Esophagus squamous epithelium (tissue), 5 donors: Measurements from ENCODE around the gene PRSS48. TPM values are rescaled to one million over a fixed set of nuclear protein-coding genes. Genes with fewer than 3 reads are reported as not detected.

Experiments
- DNase-seq: peaks from one replicate; lab custom pipeline; 2025; lab: John Stamatoyannopoulos, UW
- H3K27ac ChIP-seq, 4 donors: fragments of 200-600 bp; sonication (generic); one replicate each; pipeline ENCODE4 v1.5.1; 2016 to 2019; ENCODE audit warnings: mild to moderate bottlenecking in 1 of 4
- H3K27me3 ChIP-seq, 4 donors: fragments of 200-600 bp; sonication (generic); 1 replicate in 3 of 4; 2 replicates in 1 of 4; pipeline versions ENCODE4 v1.5.1 to v1.6.0; 2017 to 2021; ENCODE audit warnings: antibody characterized with exemption in 1 of 4
- H3K36me3 ChIP-seq, 3 donors: fragments of 200-600 bp; sonication (generic); one replicate each; pipeline ENCODE4 v1.5.1; 2016 to 2019
- H3K4me1 ChIP-seq, 3 donors: fragments of 200-600 bp; sonication (generic); one replicate each; pipeline ENCODE4 v1.5.1; 2017 to 2019
- H3K4me3 ChIP-seq, 4 donors: fragments of 200-600 bp; sonication (generic); 1 replicate in 3 of 4; 2 replicates in 1 of 4; pipeline ENCODE4 v1.5.1; 2016 to 2019; ENCODE audit warnings: mild to moderate bottlenecking in 2 of 4, moderate library complexity in 1 of 4
- H3K9me3 ChIP-seq, 3 donors: fragments of 200-600 bp; sonication (generic); one replicate each; pipeline ENCODE4 v1.5.1; 2016 to 2019
- POLR2A ChIP-seq, 4 donors: fragments of 450-650 bp; IDR thresholded peaks; one replicate each; pipeline ENCODE4 v1.6.1; 2017; ENCODE audit warnings: antibody characterized with exemption in 4 of 4, mild to moderate bottlenecking in 4 of 4, moderate library complexity in 3 of 4
- WGBS, 2 donors: methylation state at CpG; one replicate each; pipeline ENCODE4 v1.1.5; 2018; 5-methylcytosine and 5-hydroxymethylcytosine counted together
- intact Hi-C: fragments of 100-400 bp; cut with DNase I; formaldehyde crosslinking; loops from one replicate; pipeline ENCODE4 v1.15.0; 2022
- total RNA-seq, 4 donors: library from RNA; depleted of rRNA; stranded (reverse); fragments of >200 nt; gene quantifications; one replicate each; pipeline ENCODE4 v1.1.0, GENCODE V29; 2016
- TF ChIP-seq, protein P1 (sequence below), 6 experiments: fragments of 450-650 bp in 4 of 6; fragments of 200-600 bp in 2 of 6; sonication (generic) in 2 of 6; IDR thresholded peaks; one replicate each; pipeline ENCODE4 v1.5.1; 2016 to 2019; ENCODE audit warnings: antibody characterized with exemption in 6 of 6, mild to moderate bottlenecking in 4 of 6, moderate library complexity in 4 of 6
- donor health status: DM: yes; HTN: yes; CAD: no.

PRSS48 gene
- total RNA-seq, 4 donors from 2014 or later: not detected

DNA sequence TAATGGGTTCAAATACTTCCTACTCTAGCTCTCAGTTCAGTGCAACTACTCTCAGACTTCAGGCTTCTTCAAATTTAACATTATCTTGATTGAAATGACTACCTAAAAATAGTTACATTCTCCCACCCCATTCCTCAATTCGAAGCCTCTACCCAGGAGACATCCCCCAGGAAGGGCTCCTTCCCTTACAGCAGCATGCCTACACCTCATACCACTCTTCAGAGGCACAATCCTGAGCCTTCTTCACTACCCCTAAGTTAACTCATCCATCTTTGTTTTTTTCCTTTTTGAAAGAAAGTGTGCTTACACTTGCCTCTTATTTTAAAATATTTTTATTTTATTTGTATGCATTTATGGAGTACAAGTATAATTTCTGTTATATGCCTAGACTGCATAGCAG, 17.2 kb upstream of the PRSS48 start:
- no peaks in the 10 kb centered on the region for H3K9me3 ChIP-seq
- no peak overlapping the region for H3K4me3 ChIP-seq
- TF ChIP-seq, protein P1, sequence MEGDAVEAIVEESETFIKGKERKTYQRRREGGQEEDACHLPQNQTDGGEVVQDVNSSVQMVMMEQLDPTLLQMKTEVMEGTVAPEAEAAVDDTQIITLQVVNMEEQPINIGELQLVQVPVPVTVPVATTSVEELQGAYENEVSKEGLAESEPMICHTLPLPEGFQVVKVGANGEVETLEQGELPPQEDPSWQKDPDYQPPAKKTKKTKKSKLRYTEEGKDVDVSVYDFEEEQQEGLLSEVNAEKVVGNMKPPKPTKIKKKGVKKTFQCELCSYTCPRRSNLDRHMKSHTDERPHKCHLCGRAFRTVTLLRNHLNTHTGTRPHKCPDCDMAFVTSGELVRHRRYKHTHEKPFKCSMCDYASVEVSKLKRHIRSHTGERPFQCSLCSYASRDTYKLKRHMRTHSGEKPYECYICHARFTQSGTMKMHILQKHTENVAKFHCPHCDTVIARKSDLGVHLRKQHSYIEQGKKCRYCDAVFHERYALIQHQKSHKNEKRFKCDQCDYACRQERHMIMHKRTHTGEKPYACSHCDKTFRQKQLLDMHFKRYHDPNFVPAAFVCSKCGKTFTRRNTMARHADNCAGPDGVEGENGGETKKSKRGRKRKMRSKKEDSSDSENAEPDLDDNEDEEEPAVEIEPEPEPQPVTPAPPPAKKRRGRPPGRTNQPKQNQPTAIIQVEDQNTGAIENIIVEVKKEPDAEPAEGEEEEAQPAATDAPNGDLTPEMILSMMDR (IDR thresholded peaks at IDR 0.05): no peak
- TF ChIP-seq POLR2A (IDR thresholded peaks at IDR 0.05): no peak
- WGBS, 2 donors: 68 to 89% methylated on average over 1 of the region's 1 CpG
- peaks cover 0 to 7% (median 0%) of the 10 kb centered on the region in 3 donors for H3K4me1 ChIP-seq
- H3K27me3 ChIP-seq: no peaks in the 10 kb centered on the region
- H3K36me3 ChIP-seq: no peaks in the 10 kb centered on the region
- no peak for DNase-seq
- intact Hi-C loops: no loop called here
- H3K27ac ChIP-seq: no peak overlapping the region

DNA sequence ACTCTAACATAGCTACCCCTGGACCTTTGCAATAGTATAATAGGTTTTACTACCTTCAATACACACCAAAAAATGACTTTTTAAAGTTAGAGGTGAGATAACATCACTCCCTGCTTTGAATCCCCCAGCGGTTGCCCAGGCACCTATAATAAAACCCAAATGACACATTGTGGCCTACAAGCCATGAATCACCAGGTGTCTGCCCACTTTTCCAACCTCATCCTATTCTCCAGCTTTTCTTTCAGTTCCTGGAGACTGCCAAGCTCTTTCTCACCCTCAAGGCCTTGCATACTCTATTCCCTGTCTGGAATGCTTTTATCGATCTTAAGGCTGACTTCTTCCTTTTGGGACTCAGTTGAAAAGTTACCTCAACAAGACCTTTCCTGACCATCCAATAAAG, 16.4 kb upstream of the PRSS48 start:
- intact Hi-C loops: no loop called here
- no peaks in the 10 kb centered on the region for H3K27me3 ChIP-seq
- no peaks in the 10 kb centered on the region for H3K36me3 ChIP-seq
- H3K27ac ChIP-seq: no peak overlapping the region
- no peak for DNase-seq
- no peak for TF ChIP-seq POLR2A (IDR thresholded peaks at IDR 0.05)
- TF ChIP-seq, protein P1 (IDR thresholded peaks at IDR 0.05): no peak
- peaks cover 0 to 7% (median 0%) of the 10 kb centered on the region in 3 donors for H3K4me1 ChIP-seq
- H3K9me3 ChIP-seq: no peaks in the 10 kb centered on the region
- 100% methylated on average over 2 of the region's 2 CpGs for WGBS, 2 donors
- no peak overlapping the region for H3K4me3 ChIP-seq

DNA sequence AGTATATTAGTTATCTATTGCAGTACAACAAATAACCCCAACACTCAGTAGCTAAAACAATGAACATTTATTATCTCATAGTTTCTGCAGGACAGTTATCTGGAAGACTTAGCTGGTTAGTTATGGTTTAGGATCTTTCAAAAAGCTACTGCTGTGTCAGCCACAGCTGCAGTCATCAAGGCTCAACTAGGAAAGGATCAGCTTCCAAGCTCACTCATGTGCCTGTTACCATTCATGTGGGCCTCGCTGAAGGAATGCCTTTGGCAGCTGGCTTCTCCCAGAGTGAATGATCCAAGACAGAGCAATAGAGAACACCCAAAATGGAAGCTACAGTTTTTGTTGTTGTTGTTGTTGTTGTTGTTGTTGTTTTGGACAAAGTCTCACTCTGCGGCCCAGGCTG, 13.5 kb upstream of the PRSS48 start:
- Histone ChIP-seq H3K9me3 (no peaks in the 10 kb centered on the region), H3K27me3 (no peaks in the 10 kb centered on the region), H3K4me3 (no peak overlapping the region), H3K27ac (no peak overlapping the region), H3K36me3 (no peaks in the 10 kb centered on the region), H3K4me1 (peaks cover 0 to 7% (median 0%) of the 10 kb centered on the region in 3 donors)
- intact Hi-C loops: no loop called here
- 83 to 86% methylated on average over 1 to 2 of the region's 2 CpGs for WGBS, 2 donors
- DNase-seq: no peak
- no peak for TF ChIP-seq POLR2A (IDR thresholded peaks at IDR 0.05)
- TF ChIP-seq, protein P1 (IDR thresholded peaks at IDR 0.05): no peak

GRCh38 chr4:151266497-151266896, 10.5 kb upstream of the PRSS48 start:
- WGBS, 2 donors: 78 to 95% methylated on average over 1 of the region's 1 CpG
- Histone ChIP-seq H3K27me3 (no peaks in the 10 kb centered on the region), H3K27ac (no peak overlapping the region), H3K4me3 (no peak overlapping the region), H3K9me3 (no peaks in the 10 kb centered on the region), H3K4me1 (peaks cover 0 to 7% (median 0%) of the 10 kb centered on the region in 3 donors), H3K36me3 (no peaks in the 10 kb centered on the region)
- TF ChIP-seq POLR2A (IDR thresholded peaks at IDR 0.05): no peak
- TF ChIP-seq, protein P1 (IDR thresholded peaks at IDR 0.05): no peak
- no peak for DNase-seq
- intact Hi-C loops: no loop called here

DNA sequence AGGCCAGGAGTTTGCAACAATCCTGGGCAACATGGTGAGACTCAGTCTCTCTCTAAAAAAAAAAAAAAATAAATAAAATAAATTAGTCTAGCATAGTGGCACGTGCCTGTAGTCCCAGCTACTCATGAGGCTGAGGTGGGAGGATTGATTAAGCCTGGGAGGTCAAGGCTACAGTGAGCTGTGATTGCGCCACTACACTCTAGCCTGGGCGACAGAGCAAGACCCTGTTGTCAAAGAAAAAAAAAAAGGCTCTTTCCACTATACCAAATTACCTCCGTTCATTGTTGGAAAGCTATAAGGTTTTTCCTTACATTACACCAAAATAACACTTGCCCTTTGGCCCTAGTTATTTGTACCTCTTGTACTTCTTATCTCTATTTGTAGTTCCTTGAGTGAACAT, 9.9 kb upstream of the PRSS48 start:
- DNase-seq: no peak
- H3K4me3 ChIP-seq: no peak overlapping the region
- H3K27me3 ChIP-seq: no peaks in the 10 kb centered on the region
- WGBS, 2 donors: 83 to 86% methylated on average over 4 of the region's 4 CpGs
- no peak overlapping the region for H3K27ac ChIP-seq
- H3K9me3 ChIP-seq: no peaks in the 10 kb centered on the region
- TF ChIP-seq, protein P1 (IDR thresholded peaks at IDR 0.05): no peak
- no peak for TF ChIP-seq POLR2A (IDR thresholded peaks at IDR 0.05)
- H3K4me1 ChIP-seq: peaks cover 0 to 7% (median 0%) of the 10 kb centered on the region in 3 donors
- H3K36me3 ChIP-seq: no peaks in the 10 kb centered on the region
- intact Hi-C loops: no loop called here
